A673 (cell line): ENCODE results near the gene PGAP1. TPM values are rescaled to one million over a fixed set of nuclear protein-coding genes. Genes with fewer than 3 reads are reported as not detected.
A peak's percentile ranks its signal among the peaks of the same experiment; 100 is the strongest.

Source experiments
- Bru-seq: library from RNA; stranded (reverse); fragments of 400-500 nt; gene quantifications from one replicate; lab custom pipeline; 2021; lab: Mats Ljungman, UMichigan
- BruChase-seq, 2 experiments: library from RNA; stranded (reverse); fragments of 400-500 nt; gene quantifications; one replicate each; lab custom pipeline; 2021; lab: Mats Ljungman, UMichigan
- BruUV-seq: library from RNA; stranded (reverse); fragments of 400-500 nt; replicated peaks from 2 replicates; lab custom pipeline; 2021; lab: Mats Ljungman, UMichigan
- CTCF ChIA-PET: fragments of 300-600 bp; sonication (Branson Sonifier 250); formaldehyde crosslinking; loops from one replicate; lab custom pipeline; 2022; ENCODE audit warnings: antibody characterized with exemption; lab: Charles Lee
- POLR2A ChIA-PET: fragments of 300-600 bp; sonication (Branson Sonifier 250); formaldehyde crosslinking; loops from one replicate; lab custom pipeline; 2022; ENCODE audit warnings: antibody characterized with exemption; ENCODE audit not compliant: low non-redundant PET; lab: Charles Lee
- DNase-seq: peaks from one replicate; pipeline ENCODE4 v3.0.0-alpha.2; 2015; ENCODE audit warnings: low spot score
- H3K27ac ChIP-seq: fragments of 200-600 bp; sonication (generic); 2 replicates; pipeline ENCODE4 v1.5.1; 2016; ENCODE audit warnings: mixed run types, low read depth, mild to moderate bottlenecking, mixed read lengths, antibody characterized with exemption, low read length; ENCODE audit not compliant: poor library complexity, severe bottlenecking
- H3K27me3 ChIP-seq: fragments of 200-600 bp; sonication (generic); replicated peaks from 2 replicates; pipeline ENCODE4 v1.6.1; 2017; ENCODE audit warnings: mixed run types, low read depth, mild to moderate bottlenecking, mixed read lengths, antibody characterized with exemption, low read length; ENCODE audit not compliant: insufficient read depth, poor library complexity
- H3K36me3 ChIP-seq: fragments of 200-600 bp; sonication (generic); 2 replicates; pipeline ENCODE4 v1.6.1; 2016; ENCODE audit warnings: mixed run types, mild to moderate bottlenecking, mixed read lengths, antibody characterized with exemption, low read length; ENCODE audit not compliant: insufficient read depth, poor library complexity, severe bottlenecking
- H3K4me1 ChIP-seq: fragments of 200-600 bp; sonication (generic); 2 replicates; pipeline ENCODE4 v1.6.1; 2017; ENCODE audit warnings: mixed run types, mild to moderate bottlenecking, mixed read lengths, antibody characterized with exemption, low read length; ENCODE audit not compliant: insufficient read depth, poor library complexity, severe bottlenecking
- H3K4me3 ChIP-seq: fragments of 200-600 bp; sonication (generic); 2 replicates; pipeline ENCODE4 v1.5.1; 2016; ENCODE audit warnings: low read depth, mixed run types, mild to moderate bottlenecking, mixed read lengths, low read length; ENCODE audit not compliant: poor library complexity, severe bottlenecking
- H3K9me3 ChIP-seq: fragments of 200-600 bp; sonication (generic); 2 replicates; pipeline ENCODE4 v1.6.1; 2016; ENCODE audit warnings: mixed run types, low read depth, mild to moderate bottlenecking, mixed read lengths, antibody characterized with exemption, low read length; ENCODE audit not compliant: poor library complexity, severe bottlenecking
- EZH2 ChIP-seq: fragments of 200-600 bp; sonication (generic); IDR thresholded peaks from 2 replicates; pipeline ENCODE4 v1.6.1; 2017; ENCODE audit warnings: borderline replicate concordance, low read depth, mild to moderate bottlenecking, mixed read lengths, antibody characterized with exemption, low read length; ENCODE audit not compliant: poor library complexity, severe bottlenecking
- intact Hi-C: fragments of 100-400 bp; cut with micrococcal nuclease; formaldehyde crosslinking; loops from one replicate; pipeline ENCODE4 v1.10.0; 2022; ENCODE audit not compliant: unreplicated experiment
- long read RNA-seq: library from polyadenylated mRNA; stranded (forward); transcript quantifications from one replicate; pipeline ENCODE4 v2.0.0, GENCODE V29; 2022
- total RNA-seq: library from RNA; stranded (reverse); gene quantifications from 2 replicates; pipeline ENCODE4 v1.2.3, GENCODE V29; 2021
- TF ChIP-seq, protein P1 (sequence below): fragments of 300-800, 200-600 bp; sonication (generic); conservative IDR thresholded peaks from 2 replicates; pipeline ENCODE4 v1.5.1; 2017; ENCODE audit warnings: low read depth, mild to moderate bottlenecking, antibody characterized with exemption, low read length, moderate library complexity, mixed read lengths

Gene PGAP1, protein sequence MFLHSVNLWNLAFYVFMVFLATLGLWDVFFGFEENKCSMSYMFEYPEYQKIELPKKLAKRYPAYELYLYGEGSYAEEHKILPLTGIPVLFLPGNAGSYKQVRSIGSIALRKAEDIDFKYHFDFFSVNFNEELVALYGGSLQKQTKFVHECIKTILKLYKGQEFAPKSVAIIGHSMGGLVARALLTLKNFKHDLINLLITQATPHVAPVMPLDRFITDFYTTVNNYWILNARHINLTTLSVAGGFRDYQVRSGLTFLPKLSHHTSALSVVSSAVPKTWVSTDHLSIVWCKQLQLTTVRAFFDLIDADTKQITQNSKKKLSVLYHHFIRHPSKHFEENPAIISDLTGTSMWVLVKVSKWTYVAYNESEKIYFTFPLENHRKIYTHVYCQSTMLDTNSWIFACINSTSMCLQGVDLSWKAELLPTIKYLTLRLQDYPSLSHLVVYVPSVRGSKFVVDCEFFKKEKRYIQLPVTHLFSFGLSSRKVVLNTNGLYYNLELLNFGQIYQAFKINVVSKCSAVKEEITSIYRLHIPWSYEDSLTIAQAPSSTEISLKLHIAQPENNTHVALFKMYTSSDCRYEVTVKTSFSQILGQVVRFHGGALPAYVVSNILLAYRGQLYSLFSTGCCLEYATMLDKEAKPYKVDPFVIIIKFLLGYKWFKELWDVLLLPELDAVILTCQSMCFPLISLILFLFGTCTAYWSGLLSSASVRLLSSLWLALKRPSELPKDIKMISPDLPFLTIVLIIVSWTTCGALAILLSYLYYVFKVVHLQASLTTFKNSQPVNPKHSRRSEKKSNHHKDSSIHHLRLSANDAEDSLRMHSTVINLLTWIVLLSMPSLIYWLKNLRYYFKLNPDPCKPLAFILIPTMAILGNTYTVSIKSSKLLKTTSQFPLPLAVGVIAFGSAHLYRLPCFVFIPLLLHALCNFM
- total RNA-seq (40.4 and 46.8 TPM in 2 replicates), Bru-seq, nascent RNA (percentile 93 among the genes with signal in this experiment), BruChase-seq, experiment 1, labeled RNA remaining after a 2-hour chase (percentile 93 among the genes with signal in this experiment), BruChase-seq, experiment 2, labeled RNA remaining after a 6-hour chase (percentile 83 among the genes with signal in this experiment)
- long read RNA-seq, full-length matches to known transcripts, result 5 of 12 reads
- long read RNA-seq, partial matches to known transcripts, result 1 of 12 reads
- long read RNA-seq, other reads (novel, unspliced or antisense), result 6 of 12 reads

- peaks cover 10% of the 10 kb centered on the region for H3K4me1 ChIP-seq
- H3K27ac ChIP-seq, result peak within 1 kb of the TSS; percentile 76
- H3K9me3 ChIP-seq, result no peaks in the 10 kb centered on the region
- POLR2A ChIA-PET, result interaction anchor here (0.6 kb wide), 1 partner anchor 98 kb away, joined by 4 read pairs; no protein-coding TSS in a partner anchor
- intact Hi-C loops, result loop anchor here (1.0 to 10.0 kb wide), 3 partner anchors 86 to 448 kb away; no protein-coding TSS in a partner anchor
- no peaks in the 10 kb centered on the region for H3K36me3 ChIP-seq
- BruUV-seq, result no TSS peak
- H3K4me3 ChIP-seq, result peak within 1 kb of the TSS; percentile 72
- no peaks in the 10 kb centered on the region for H3K27me3 ChIP-seq
- TF ChIP-seq, protein P1, sequence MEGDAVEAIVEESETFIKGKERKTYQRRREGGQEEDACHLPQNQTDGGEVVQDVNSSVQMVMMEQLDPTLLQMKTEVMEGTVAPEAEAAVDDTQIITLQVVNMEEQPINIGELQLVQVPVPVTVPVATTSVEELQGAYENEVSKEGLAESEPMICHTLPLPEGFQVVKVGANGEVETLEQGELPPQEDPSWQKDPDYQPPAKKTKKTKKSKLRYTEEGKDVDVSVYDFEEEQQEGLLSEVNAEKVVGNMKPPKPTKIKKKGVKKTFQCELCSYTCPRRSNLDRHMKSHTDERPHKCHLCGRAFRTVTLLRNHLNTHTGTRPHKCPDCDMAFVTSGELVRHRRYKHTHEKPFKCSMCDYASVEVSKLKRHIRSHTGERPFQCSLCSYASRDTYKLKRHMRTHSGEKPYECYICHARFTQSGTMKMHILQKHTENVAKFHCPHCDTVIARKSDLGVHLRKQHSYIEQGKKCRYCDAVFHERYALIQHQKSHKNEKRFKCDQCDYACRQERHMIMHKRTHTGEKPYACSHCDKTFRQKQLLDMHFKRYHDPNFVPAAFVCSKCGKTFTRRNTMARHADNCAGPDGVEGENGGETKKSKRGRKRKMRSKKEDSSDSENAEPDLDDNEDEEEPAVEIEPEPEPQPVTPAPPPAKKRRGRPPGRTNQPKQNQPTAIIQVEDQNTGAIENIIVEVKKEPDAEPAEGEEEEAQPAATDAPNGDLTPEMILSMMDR, result no peak
- TF ChIP-seq EZH2, result no peak
- CTCF ChIA-PET, result interaction anchor here (0.9 kb wide), 1 partner anchor 77 kb away, joined by 3 read pairs; no protein-coding TSS in a partner anchor
- DNase-seq, result peak; percentile 95
These were observed at the start of gene PGAP1 for GRCh38 chr2:196926562-196927375. Gene PGAP1, minus strand, starts transcription at chr2:196926707. Its CDS starts 91 bp downstream, at chr2:196926616.

GRCh38 chr2:196974970-196975369 is 48.5 kb upstream of the PGAP1 start:
- POLR2A ChIA-PET, result no interaction called here
- peaks cover 9% of the 10 kb centered on the region for H3K4me1 ChIP-seq
- TF ChIP-seq, protein P1, result no peak
- no peak for TF ChIP-seq EZH2
- no TSS peak for BruUV-seq
- intact Hi-C loops, result no loop called here
- H3K36me3 ChIP-seq, result no peaks in the 10 kb centered on the region
- H3K4me3 ChIP-seq, result no peak overlapping the region
- CTCF ChIA-PET, result no interaction called here
- no peak overlapping the region for H3K27ac ChIP-seq
- no peaks in the 10 kb centered on the region for H3K27me3 ChIP-seq
- no peak for DNase-seq
- H3K9me3 ChIP-seq, result no peaks in the 10 kb centered on the region
